Esophagus mucosa (tissue), 1 donor: ENCODE measurements around the gene IRF3. TPM values are rescaled to one million over a fixed set of nuclear protein-coding genes. Genes with fewer than 3 reads are reported as not detected.

Experiments
- ATAC-seq: fragments of 200-7000 bp; cut with Tn5 transposase; one replicate; pipeline ENCODE4 v1.9.1; 2020
- total RNA-seq: library from RNA; stranded (reverse); gene quantifications from one replicate; pipeline ENCODE4 v1.2.4, GENCODE V29; 2023
- donor health status: DM: yes; HTN: yes; CAD: no.

IRF3 gene, protein sequence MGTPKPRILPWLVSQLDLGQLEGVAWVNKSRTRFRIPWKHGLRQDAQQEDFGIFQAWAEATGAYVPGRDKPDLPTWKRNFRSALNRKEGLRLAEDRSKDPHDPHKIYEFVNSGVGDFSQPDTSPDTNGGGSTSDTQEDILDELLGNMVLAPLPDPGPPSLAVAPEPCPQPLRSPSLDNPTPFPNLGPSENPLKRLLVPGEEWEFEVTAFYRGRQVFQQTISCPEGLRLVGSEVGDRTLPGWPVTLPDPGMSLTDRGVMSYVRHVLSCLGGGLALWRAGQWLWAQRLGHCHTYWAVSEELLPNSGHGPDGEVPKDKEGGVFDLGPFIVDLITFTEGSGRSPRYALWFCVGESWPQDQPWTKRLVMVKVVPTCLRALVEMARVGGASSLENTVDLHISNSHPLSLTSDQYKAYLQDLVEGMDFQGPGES
- total RNA-seq: 38.6 TPM

DNA sequence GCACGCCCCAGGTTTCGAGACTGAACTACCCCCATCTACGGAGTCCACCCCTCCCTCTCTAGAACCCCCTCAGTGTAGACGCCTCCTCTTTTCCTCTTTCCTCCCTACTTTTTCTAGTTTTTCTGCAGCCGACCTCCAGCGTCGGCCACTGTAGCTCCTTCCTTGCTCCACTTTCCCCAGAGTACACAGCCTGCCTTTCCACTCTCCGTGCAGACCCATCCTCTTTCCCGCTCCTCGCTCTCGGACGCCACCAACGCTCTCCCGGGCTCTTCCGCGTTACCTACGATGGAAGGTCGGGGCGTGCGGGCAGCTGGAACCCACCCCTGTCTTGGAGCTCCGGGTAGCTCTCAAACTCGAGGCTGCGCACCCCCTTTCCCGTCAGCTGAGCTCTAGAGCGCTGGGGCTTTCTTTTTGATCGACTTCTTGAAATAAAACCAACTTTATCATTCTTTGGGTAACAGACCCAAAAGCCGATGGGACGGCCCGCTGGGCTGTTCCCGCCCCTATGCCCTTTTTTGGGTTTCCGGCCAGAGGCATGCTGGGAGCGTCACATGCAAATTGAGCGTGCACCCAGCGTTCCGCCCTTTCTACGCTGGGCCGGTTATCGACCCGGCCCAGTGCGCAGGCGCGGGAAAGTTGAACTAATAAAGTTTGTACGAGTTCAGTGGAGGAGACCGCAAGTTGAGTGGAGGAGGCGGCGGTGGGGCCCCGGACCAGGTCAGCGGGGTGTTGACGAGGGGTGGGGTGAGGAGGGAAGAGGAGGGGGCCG, at the start of gene IRF3, which contains the start of gene BCL2L12:
IRF3 (minus strand) TSS at position 507 of the 769 bp plus-strand sequence. CDS start 1,019 bp downstream, outside the sequence.
BCL2L12 (plus strand) TSS at position 583 of the 769 bp plus-strand sequence. CDS start 760 bp downstream, outside the sequence.
- ATAC-seq: peak; percentile 81

DNA sequence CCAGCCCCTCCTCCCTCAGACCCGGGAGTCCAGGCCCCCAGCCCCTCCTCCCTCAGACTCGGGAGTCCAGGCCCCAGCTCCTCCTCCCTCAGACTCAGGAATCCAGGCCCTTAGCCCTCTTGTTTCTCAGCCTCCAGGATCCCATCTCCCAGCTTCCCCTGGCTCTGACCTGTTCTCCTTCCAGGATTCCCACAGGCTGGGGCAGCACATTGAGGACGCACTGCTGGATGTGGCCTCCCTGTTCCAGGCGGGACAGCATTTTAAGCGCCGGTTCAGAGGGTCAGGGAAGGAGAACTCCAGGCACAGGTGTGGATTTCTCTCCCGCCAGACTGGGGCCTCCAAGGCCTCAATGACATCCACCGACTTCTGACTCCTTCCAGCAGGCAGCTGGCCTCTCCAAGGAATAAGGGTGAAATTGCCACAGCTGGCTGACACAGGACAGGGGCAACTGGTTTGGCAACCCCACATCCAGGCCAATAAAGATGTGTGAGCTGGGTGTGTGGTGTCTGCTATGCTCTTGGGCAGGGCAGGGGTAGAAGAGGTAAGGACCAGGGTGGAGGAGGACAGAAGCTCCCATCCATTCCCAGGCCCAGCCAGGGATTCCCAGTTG, 47.7 kb upstream of the IRF3 start:
- ATAC-seq: peak; percentile 92

DNA sequence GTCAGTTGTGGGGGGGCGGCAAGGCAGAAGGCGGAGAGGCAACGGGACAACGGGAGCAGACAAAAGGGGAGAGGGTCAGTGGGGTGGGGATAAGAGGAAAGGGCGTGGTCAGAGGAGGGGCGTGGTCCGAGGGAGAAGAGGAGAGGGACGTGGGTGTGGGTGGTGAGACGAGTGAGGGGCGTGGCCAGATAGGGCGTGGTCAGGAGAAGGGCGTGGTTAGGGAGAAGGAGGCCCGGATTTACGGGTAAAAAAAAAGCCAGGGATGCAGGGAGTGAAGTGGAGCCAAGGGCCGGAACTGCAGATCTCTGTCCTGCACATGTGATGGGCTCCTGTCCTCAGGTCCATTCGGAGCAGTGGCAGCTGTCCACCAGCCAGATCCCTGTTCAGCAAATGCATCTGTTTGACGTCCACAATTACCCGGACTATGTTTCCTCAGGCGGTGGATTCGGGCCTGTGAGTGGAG, 46.8 kb upstream of the IRF3 start:
- ATAC-seq: peak; percentile 51

DNA sequence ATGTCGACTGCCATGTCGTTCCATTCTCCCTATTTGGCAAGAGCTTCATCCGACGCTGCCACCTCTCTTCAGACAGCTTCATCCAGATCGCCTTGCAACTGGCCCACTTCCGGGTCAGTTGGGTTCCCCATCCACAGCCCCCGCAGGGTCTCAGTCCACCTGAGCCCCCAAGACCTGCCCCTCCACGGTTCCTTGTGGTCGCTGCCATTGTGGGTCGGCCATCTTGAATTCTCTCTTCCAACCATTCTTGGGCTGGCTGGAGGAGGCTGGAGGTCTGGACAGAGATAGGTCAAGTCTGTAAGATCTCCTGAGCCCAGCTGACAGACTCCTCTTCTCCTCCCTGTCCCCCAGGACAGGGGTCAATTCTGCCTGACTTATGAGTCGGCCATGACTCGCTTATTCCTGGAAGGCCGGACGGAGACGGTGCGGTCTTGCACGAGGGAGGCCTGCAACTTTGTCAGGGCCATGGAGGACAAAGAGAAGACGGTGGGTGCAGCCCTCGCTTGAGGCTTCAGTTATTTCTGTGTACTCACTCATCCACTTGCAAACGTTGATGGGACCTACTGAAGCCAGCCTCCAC, 44.8 kb upstream of the IRF3 start:
- no peak for ATAC-seq

DNA sequence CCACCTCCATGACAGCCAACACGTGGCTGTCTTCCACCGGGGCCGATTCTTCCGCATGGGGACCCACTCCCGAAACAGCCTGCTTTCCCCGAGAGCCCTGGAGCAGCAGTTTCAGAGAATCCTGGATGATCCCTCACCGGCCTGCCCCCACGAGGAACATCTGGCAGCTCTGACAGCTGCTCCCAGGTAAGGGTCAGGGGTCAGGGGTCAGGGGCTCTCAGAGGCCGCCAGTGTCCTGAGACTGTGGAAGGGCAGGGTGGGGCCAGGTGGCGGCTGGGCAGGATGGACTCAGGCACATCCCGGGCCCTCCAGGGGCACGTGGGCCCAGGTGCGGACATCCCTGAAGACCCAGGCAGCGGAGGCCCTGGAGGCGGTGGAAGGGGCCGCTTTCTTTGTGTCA, 40.3 kb upstream of the IRF3 start:
- ATAC-seq: no peak

DNA sequence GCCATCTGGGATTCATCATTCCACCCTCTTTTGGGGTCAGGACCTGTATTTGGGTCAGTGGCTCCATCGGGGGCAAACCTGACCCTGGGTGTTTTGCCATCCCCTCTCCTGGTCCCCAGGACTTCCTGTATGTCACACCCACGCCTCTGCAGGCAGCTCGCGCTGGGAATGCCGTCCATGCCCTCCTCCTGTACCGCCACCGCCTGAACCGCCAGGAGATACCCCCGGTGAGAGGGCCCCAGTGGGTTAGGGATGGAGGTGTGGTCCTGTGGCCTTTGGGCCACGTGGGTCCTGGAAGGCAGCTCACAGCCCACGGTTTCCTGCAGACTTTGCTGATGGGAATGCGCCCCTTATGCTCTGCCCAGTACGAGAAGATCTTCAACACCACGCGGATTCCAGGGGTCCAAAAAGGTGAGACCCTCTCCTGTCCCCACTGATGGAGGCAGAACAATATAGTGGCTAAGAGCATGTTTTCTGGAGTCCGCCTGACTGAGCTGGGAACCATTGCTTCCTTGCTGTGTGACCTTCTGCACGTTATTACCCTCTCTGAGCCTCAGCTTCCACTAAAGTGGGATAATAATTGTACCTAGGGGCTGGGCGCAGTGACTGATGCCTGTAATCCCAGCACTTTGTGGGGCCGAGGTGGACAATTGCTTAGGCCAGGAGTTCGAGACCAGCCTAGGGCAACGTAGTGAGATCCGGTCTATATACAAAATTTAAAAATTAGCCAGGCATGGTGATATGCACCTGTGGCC, 39.4 kb upstream of the IRF3 start:
- no peak for ATAC-seq

DNA sequence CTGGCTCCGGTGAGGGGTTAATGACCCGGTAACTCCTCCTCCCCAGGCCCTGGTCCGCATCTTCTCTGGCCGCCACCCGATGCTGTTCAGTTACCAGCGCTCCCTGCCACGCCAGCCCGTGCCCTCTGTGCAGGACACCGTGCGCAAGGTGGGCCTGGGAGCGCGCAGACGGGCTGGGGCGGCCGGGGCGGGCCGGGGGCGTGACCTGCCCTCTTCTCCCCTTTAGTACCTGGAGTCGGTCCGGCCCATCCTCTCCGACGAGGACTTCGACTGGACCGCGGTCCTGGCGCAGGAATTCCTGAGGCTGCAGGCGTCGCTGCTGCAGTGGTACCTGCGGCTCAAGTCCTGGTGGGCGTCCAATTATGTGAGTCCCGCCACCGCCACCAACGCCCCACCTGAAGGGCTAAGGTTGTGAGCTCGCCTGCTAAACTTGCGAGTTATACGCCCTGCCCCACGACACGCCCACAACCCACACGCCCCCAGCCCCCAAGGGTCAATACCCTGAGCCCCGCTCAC, 35.7 kb upstream of the IRF3 start:
- ATAC-seq: no peak

DNA sequence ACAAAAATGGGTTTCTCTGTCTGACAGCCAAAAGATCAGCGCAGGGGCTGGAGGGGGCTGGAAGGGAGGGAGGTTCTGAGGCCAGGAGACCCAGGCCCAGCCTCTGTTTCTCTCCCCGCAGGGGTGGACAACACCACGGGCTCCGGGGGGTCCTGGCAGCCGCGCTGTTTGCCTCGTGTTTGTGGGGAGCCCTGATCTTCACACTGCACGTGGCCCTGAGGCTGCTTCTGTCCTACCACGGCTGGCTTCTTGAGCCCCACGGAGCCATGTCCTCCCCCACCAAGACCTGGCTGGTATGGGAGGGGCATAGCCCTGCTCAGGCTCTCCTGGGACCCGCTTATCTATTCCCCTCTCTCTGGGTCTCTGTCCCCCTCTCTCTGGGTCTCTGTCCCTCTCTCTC, 34.9 kb upstream of the IRF3 start:
- ATAC-seq: no peak

DNA sequence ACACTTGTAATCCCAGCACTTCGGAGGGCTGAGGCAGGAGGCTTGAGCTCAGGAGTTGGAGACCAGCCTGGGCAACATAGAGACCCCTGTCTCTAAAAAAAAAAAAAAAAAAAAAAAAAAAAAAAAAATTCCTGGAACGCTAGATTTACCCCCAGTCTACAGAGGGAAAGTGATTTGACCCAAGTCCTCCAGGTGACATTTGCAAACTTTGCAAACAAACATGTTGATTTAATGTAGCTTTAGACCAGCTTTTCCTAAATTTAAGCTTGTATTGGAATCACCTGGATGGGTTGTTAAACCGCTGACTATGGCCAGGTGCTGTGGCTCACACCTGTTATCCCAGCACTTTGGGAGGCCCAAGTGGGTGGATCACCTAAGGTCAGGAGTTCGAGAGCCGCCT, 33.7 kb upstream of the IRF3 start:
- no peak for ATAC-seq

DNA sequence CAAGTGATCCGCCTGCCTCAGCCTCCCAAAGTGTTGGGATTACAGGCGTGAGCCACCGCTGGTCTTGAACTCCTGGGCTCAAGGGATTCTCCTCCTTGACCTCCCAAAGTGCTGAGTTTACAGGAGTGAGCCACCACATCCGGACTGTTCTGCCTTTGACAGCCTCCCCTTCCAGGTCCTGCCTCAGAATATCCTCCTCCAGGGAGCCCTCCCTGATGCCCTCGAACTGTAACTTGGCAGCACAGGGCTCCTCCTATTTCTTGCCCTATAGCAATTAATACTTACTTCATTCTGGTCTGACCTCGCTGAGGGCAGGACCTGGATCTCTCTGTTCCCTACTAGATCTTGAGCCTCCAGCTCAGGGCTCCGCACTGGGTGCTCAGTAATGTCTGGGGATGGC, 31.2 kb upstream of the IRF3 start:
- no peak for ATAC-seq

DNA sequence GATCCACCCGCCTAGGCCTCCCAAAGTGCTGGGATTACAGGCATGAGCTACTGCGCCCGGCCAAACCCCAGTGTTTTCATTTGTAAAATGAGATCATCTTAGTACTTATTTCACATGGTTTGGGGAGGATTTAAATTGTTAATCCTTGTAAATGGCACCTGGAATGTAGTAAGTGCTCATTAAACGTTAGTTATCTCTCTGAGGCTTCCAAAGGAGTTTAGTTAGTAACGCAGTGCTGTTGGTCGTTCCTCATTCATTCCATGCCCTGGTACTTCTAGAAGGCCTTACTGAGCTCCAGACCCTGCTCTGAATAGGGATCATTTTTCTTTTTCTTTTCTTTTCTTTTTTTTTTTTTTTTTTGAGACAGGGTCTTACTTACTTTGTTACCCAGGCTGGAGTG, 30.5 kb upstream of the IRF3 start:
- ATAC-seq: no peak

DNA sequence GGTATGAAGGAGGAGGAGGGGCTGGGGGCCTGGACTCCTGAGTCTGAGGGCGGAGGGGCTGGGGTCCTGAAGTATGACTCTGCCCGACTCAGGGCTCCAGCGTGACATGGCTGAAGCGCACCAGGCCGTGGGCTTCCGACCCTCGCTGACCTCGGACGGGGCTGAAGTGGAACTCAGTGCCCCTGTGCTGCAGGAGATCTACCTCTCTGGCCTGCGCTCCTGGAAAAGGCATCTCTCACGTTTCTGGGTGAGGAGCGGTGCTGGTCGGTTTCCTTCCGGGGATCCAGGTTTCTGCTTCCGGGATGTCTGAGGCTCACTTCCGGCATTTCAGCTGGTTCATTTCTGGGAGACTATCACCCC, 26.5 kb upstream of the IRF3 start:
- ATAC-seq: no peak

DNA sequence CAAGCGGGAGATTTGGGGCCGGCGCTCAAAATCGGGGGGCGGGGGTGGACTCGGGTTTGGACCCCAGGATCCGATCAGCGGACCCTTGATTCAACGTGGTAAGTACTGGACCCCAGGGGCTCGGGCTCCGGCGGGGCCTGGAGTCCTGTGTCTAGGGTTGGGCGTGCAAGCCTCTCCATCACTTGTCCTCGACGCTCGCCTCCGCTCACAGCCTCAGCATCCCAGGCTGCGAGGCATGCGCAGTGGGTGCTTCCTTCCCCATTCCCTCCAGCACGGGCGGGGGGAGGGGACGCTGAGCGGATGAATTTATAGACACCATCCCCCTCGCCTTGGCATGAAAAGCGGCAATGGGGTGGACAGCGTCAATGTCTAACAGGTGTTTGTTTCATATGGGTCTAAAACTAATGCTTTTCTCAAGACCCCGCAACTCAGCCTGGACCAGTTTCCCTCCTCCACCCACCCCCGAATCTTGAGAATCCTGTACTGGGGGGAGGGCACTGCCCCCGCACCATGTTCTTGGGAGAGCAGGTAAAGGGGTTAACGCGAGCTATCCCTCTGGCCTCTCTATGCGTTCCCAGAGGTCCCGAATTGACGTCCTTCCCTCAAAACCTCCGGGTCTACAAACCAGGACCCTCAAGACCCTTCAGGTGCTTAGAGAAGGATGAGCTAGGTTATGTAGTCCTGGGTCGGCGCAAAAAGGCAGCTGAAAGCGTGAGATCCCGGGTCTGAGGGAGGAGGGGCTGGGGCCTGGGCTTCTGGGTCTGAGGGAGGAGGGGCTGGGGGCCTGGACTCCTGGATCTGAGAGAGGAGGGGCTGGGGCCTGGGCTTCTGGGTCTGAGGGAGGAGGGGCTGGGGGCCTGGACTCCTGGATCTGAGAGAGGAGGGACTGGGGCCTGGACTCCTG, 25.8 kb upstream of the IRF3 start:
- peak; percentile 6 for ATAC-seq

DNA sequence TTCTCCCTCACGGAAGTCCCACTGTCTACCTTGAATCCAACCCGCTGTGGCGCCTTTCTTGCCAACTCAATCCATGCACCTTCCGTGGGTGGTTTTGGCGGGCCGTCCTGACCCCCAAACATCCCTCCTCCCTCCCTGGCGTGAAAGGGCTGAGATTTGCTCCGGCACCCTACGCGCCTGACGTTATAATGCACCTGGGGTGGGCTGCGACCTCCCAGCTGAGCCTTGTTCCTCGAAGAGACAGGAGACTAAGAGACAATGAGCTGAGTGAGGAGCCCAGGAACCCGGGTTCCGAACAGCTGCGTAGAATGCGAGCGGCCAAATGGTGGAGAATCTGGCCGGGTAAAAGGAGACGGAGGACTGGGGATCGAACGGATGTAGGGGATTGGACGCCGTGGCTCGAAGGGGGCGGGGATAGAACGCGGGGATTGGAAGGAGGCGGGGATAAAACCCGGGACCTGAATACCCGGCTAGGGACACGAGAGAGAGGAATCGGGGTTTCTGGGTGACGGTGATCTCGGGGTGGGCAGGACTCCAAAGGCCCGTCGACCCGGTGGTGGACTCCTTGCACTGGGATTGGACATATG, 25.1 kb upstream of the IRF3 start, which contains the start of gene CPT1C:
CPT1C (plus strand) TSS at position 461 of the 587 bp plus-strand sequence. CDS start 1,137 bp downstream, outside the sequence.
- peak; percentile 50 for ATAC-seq

DNA sequence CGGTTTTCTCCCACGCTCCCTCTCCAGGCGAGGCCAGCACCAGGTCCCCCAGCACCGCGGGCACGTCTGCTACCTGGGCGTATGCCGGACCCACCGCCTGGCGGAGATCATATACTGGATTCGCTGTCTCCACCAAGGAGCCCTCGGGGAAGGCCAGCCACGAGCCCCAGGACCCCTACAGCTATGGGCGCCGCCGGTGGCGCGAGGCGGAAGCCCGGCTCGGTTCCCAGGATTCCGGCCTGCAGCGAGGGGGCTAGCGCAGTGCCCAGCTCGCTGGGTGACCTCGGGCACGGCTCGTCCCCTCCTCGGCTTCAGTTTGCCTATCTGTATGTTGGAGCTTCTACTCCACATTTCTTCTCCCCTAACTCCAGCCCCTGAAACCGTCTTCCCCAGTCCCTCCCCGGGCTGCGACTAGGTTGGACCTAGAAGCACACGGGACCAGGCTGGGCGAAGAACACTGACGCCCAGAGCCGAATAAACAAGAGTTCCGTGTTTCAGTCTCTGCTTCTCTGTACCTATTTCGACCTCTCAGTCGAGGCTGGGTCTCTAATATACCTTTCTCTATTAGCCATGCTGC, 24.5 kb upstream of the IRF3 start:
- ATAC-seq: peak; percentile 5

DNA sequence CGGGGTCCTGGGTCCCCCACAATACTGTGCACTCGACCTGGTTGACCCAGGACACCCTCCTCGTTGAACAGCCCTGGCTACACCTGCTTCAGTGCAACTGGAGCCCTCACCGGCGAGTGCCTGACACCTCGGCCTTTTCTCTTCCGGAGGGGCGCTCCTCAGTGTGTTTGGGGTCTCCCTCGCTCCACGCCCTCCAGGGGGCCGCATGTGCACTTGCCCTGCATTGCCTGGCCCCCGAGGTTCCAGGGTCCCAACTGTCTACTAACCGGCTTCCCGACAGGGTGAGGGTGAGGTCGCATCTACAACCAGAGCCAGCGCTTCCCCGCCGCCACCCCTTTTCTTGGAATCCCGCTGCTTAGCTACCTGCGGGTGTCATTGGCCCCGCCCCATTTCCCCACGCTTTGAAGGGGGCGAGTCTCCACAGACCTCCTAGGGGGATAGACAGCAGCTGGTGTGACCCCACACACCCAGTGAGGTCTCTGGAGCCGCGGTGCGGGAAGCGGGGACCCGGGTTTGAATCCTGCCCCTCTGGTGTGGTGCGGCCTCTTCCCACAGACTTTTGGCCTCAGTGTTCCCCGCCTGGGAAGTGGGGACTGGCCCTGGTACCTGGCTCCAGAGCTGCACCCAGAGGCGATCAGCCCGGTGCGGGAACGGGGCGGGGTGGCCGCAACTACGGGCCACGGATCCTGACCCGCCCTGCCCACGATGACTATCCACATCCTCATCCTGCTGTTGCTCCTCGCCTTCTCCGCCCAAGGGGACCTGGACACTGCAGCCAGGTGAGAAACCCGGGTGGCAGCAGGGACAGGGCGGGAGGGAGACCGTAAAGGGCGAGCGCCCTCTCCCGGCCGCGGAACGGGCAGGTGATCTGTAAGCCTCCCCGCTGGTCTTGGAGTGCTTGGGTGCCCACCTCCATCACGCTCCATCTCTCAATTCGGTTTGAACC, 23.7 kb upstream of the IRF3 start, which contains the start of gene ADM5:
ADM5 (plus strand) TSS at position 462 of the 946 bp plus-strand sequence; CDS start at position 706, 244 bp downstream.
- ATAC-seq: peak; percentile 50

DNA sequence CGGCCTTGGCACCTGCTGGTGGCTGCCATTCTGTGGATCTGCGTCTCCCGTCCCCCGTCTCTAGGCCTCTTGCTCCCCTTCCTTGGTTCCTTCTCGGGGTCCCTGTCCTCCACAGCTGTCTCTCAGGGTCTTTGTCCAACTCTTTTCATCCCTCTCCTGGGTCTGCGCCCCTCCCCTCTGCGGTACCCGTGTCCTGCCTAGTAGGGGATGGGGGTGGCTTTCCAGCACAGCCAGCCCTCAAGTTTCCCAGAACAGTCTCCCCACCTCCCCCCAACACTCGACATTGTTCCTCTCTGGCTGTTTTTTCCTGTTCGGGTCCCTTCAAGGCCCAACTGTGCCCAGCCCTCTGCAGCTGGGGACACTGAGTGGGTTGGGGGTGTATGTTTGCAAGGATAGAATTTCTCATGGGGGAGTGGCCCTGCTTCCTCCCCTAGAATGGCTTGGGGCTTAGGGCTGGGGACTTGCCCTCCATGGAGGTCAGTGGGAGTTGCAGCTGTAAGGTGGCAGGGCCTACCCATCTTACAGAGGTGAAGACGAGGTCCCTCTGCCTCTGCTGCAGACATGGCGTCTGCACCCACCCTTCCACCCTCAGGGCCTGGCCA, 23.0 kb upstream of the IRF3 start:
- ATAC-seq: no peak
